K562 (cell line): ENCODE measurements around the gene ZNF506. TPM values are rescaled to one million over a fixed set of nuclear protein-coding genes. Genes with fewer than 3 reads are reported as not detected.

ENCODE experiments used
- ARID4B ChIP-seq: sonication (generic); formaldehyde crosslinking; IDR thresholded peaks from 2 replicates; pipeline ENCODE4 v1.8.0; 2022; ENCODE audit warnings: mild to moderate bottlenecking, missing genetic modification reagents
- CTCF ChIP-seq, 3 experiments: IDR thresholded peaks in 2 of 3; conservative IDR thresholded peaks in 1 of 3; 2 replicates each; pipeline ENCODE4 v1.5.1; 2011 to 2012; ENCODE audit warnings: low read length in 3 of 3, mild to moderate bottlenecking in 3 of 3, control low read depth in 2 of 3, improper control_type of control experiment in 1 of 3, inconsistent platforms in 1 of 3, low read depth in 1 of 3, mixed read lengths in 1 of 3, moderate library complexity in 1 of 3; ENCODE audit not compliant: insufficient read depth in 2 of 3
- FOXK2 ChIP-seq, 2 experiments: fragments of 450-650 bp; IDR thresholded peaks in 1 of 2; conservative IDR thresholded peaks in 1 of 2; 2 replicates each; pipeline ENCODE4 v1.6.1; 2016; ENCODE audit warnings: low read depth in 2 of 2, mild to moderate bottlenecking in 1 of 2
- HNRNPLL ChIP-seq: fragments of 200-400 bp; formaldehyde crosslinking; IDR thresholded peaks from 2 replicates; pipeline ENCODE4 v1.6.1; 2017; ENCODE audit warnings: low read length, low read depth, mild to moderate bottlenecking; ENCODE audit not compliant: poor library complexity, severe bottlenecking
- MAZ ChIP-seq, 2 experiments: fragments of 450-650 bp in 1 of 2; sonication (generic) in 1 of 2; formaldehyde crosslinking; IDR thresholded peaks in 1 of 2; conservative IDR thresholded peaks in 1 of 2; 2 replicates each; pipeline versions ENCODE4 v1.4.0 to v1.5.0; 2020; ENCODE audit warnings: mild to moderate bottlenecking in 1 of 2, missing genetic modification reagents in 1 of 2
- NCOA4 ChIP-seq: fragments of 450-650 bp; IDR thresholded peaks from 2 replicates; pipeline ENCODE4 v1.6.1; 2018; ENCODE audit warnings: mild to moderate bottlenecking; ENCODE audit not compliant: partially characterized antibody
- NR2C2 ChIP-seq, 2 experiments: fragments of 200-800 bp in 1 of 2; sonication (Bioruptor generic) in 1 of 2; sonication (generic) in 1 of 2; formaldehyde crosslinking in 1 of 2; IDR thresholded peaks; 2 replicates each; pipeline versions ENCODE4 v1.6.1 to v1.8.0; 2016 to 2022; ENCODE audit warnings: mild to moderate bottlenecking in 1 of 2, missing compliant biosample characterization in 1 of 2, missing genetic modification characterization in 1 of 2, missing genetic modification reagents in 1 of 2
- PHF20 ChIP-seq: fragments of 450-650 bp; IDR thresholded peaks from 2 replicates; pipeline ENCODE4 v1.6.1; 2018; ENCODE audit not compliant: partially characterized antibody
- RBM22 ChIP-seq: fragments of 200-400 bp; formaldehyde crosslinking; IDR thresholded peaks from 2 replicates; pipeline ENCODE4 v1.6.1; 2018; ENCODE audit warnings: low read length, low read depth; ENCODE audit not compliant: poor library complexity, severe bottlenecking
- SRF ChIP-seq, 2 experiments: fragments of 250-450, 450-650 bp in 1 of 2; sonication (Bioruptor Pico) in 1 of 2; sonication (generic) in 1 of 2; formaldehyde crosslinking; IDR thresholded peaks; 2 replicates each; pipeline versions ENCODE4 v1.5.0 to v1.5.1; 2020 to 2022; ENCODE audit warnings: mild to moderate bottlenecking in 1 of 2, missing genetic modification reagents in 1 of 2
- ZBTB33 ChIP-seq: sonication (generic); formaldehyde crosslinking; IDR thresholded peaks from 2 replicates; pipeline ENCODE4 v1.8.1; 2023; ENCODE audit warnings: mild to moderate bottlenecking, missing genetic modification reagents
- ZNF766 ChIP-seq: fragments of 200-800 bp; sonication (Bioruptor generic); conservative IDR thresholded peaks from 2 replicates; pipeline ENCODE4 v1.6.1; 2016; ENCODE audit warnings: missing genetic modification characterization, missing compliant biosample characterization
- polyA plus RNA-seq, 8 experiments: library from polyadenylated mRNA; depleted of rRNA in 4 of 8; stranded (reverse) in 5 of 8; unstranded in 3 of 8; fragments of >200 nt; fragmentation: Nextera tagmentation in 2 of 8; fragmentation: Illumina TruSeq in 1 of 8; extraction: Ambion mirVana in 2 of 8; extraction: Trizol in 1 of 8; gene quantifications; 2 replicates each; pipeline versions ENCODE4 v1.2.1 to v1.2.3, GENCODE V29; 2011 to 2014; ENCODE audit warnings: inconsistent platforms in 1 of 8, missing spikeins in 1 of 8
- total RNA-seq, 7 experiments: library from RNA; depleted of rRNA in 6 of 7; stranded (reverse); fragments of >200 nt in 6 of 7; fragmentation: Illumina TruSeq in 2 of 7; extraction: Trizol in 2 of 7; gene quantifications; 2 replicates each; pipeline versions ENCODE4 v1.2.1 to v1.2.3, GENCODE V29; 2011 to 2021; ENCODE audit warnings: low replicate concordance in 1 of 7
- TF ChIP-seq, protein P1 (sequence below), 2 experiments: fragments of 250-450 bp in 1 of 2; fragments of 450-650 bp in 1 of 2; sonication (Bioruptor Pico) in 1 of 2; IDR thresholded peaks; 2 replicates each; pipeline versions ENCODE4 v1.6.1 to v1.8.0; 2016 to 2021; ENCODE audit warnings: mild to moderate bottlenecking in 2 of 2, moderate library complexity in 2 of 2, missing compliant biosample characterization in 1 of 2, missing genetic modification characterization in 1 of 2
- TF ChIP-seq, protein P2 (sequence below): sonication (generic); formaldehyde crosslinking; IDR thresholded peaks from 2 replicates; pipeline ENCODE4 v1.9.0; 2022; ENCODE audit warnings: mild to moderate bottlenecking, missing genetic modification reagents

Gene ZNF506
- total and polyA plus RNA-seq, 9 of the 15 experiments (the other 6 are each of a cell fraction or from before 2014, with no cell fraction given): 0.03 to 0.44 (median 0.14) TPM; not detected in 2

- TF ChIP-seq, protein P1, sequence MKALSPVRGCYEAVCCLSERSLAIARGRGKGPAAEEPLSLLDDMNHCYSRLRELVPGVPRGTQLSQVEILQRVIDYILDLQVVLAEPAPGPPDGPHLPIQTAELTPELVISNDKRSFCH (CRISPR knock-in tag; IDR thresholded peaks at IDR 0.05): no peak
- TF ChIP-seq, protein P1 (tag; IDR thresholded peaks at IDR 0.05): 0 out of 2 replicates have a peak, but pooled peaks have one; percentile 52
- TF ChIP-seq ARID4B (CRISPR knock-in tag): peak; percentile 77
- TF ChIP-seq, protein P2, sequence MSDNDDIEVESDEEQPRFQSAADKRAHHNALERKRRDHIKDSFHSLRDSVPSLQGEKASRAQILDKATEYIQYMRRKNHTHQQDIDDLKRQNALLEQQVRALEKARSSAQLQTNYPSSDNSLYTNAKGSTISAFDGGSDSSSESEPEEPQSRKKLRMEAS (CRISPR knock-in tag): peak; percentile 67
- no peak for TF ChIP-seq NCOA4
- peak; percentile 94 for TF ChIP-seq NR2C2 (CRISPR knock-in tag; IDR thresholded peaks at IDR 0.05)
- TF ChIP-seq NR2C2 (tag; IDR thresholded peaks at IDR 0.05): peak; percentile 99
- 0 out of 2 replicates have a peak, but pooled peaks have one; percentile 21 for TF ChIP-seq ZBTB33 (CRISPR knock-in tag)
- TF ChIP-seq HNRNPLL: peak; percentile 42
- peak in 1 of 3 experiments; percentile 1; a peak in 1 of 6 replicates for TF ChIP-seq CTCF (IDR thresholded peaks at IDR 0.05 in 2 of 3, conservative IDR thresholded peaks at IDR 0.05 in 1 of 3; ENCODE audit: insufficient read depth in 2 of 3, low read depth in 1 of 3, low read length in 3 of 3)
- TF ChIP-seq SRF (CRISPR knock-in tag; IDR thresholded peaks at IDR 0.05): 0 out of 4 replicates have a peak, but pooled peaks of 1 of the 2 experiments have one; percentile 54
- peak; percentile 68 for TF ChIP-seq PHF20
- peak in 1 of 2 experiments; percentile 35; a peak in 2 of 4 replicates for TF ChIP-seq FOXK2 (conservative IDR thresholded peaks at IDR 0.05 in 1 of 2, IDR thresholded peaks at IDR 0.05 in 1 of 2; ENCODE audit: low read depth in 2 of 2)
- no peak for TF ChIP-seq RBM22
- TF ChIP-seq MAZ (CRISPR knock-in tag; conservative IDR thresholded peaks at IDR 0.05 in 1 of 2, IDR thresholded peaks at IDR 0.05 in 1 of 2): peak; percentile 96 to 97
- peak; percentile 94 for TF ChIP-seq ZNF766 (CRISPR knock-in tag)
Observed at GRCh38 chr19:19776206-19777008, 45.1 kb downstream of the ZNF506 start (continued).
